ENCODE results near the gene LIMK2.

LIMK2 gene

GRCh38 chr22:31271026-31271425 is 58.9 kb downstream of the LIMK2 start:
- in situ Hi-C loops (cut with MboI; ENCODE audit: low sequenced_read_pairs): no loop called here

- in situ Hi-C loops (cut with MboI; ENCODE audit: low sequenced_read_pairs): no loop called here
These were observed 59.4 kb downstream of the LIMK2 start for GRCh38 chr22:31271485-31271884.

- in situ Hi-C loops (cut with MboI; ENCODE audit: low sequenced_read_pairs): no loop called here
These were observed 60.7 kb downstream of the LIMK2 start for GRCh38 chr22:31272522-31273446.

- in situ Hi-C loops (cut with MboI; ENCODE audit: low sequenced_read_pairs): no loop called here
These were observed 61.9 kb downstream of the LIMK2 start for GRCh38 chr22:31274017-31274416.

- in situ Hi-C loops (cut with MboI; ENCODE audit: low sequenced_read_pairs): no loop called here
These were observed 62.9 kb downstream of the LIMK2 start for GRCh38 chr22:31275018-31275417.

GRCh38 chr22:31275576-31275975 is 63.5 kb downstream of the LIMK2 start:
- in situ Hi-C loops (cut with MboI; ENCODE audit: low sequenced_read_pairs): no loop called here

- in situ Hi-C loops (cut with MboI; ENCODE audit: low sequenced_read_pairs): no loop called here
These were observed 64.5 kb downstream of the LIMK2 start for GRCh38 chr22:31276426-31277167.

- in situ Hi-C loops (cut with MboI; ENCODE audit: low sequenced_read_pairs): no loop called here
These were observed 65.6 kb downstream of the LIMK2 start for GRCh38 chr22:31277741-31278140.

GRCh38 chr22:31278151-31278621 is 66.1 kb downstream of the LIMK2 start:
- in situ Hi-C loops (cut with MboI; ENCODE audit: low sequenced_read_pairs): no loop called here

GRCh38 chr22:31278626-31279326 is 66.7 kb downstream of the LIMK2 start:
- in situ Hi-C loops (cut with MboI; ENCODE audit: low sequenced_read_pairs): no loop called here

GRCh38 chr22:31279327-31279669 is 67.2 kb downstream of the LIMK2 start:
- in situ Hi-C loops (cut with MboI; ENCODE audit: low sequenced_read_pairs): no loop called here

GRCh38 chr22:31279821-31280505 is 67.9 kb downstream of the LIMK2 start:
- in situ Hi-C loops (cut with MboI; ENCODE audit: low sequenced_read_pairs): no loop called here

GRCh38 chr22:31281733-31282132 is 69.6 kb downstream of the LIMK2 start:
- in situ Hi-C loops (cut with MboI; ENCODE audit: low sequenced_read_pairs): no loop called here

- in situ Hi-C loops (cut with MboI; ENCODE audit: low sequenced_read_pairs): no loop called here
These were observed 70.8 kb downstream of the LIMK2 start for GRCh38 chr22:31282748-31283468.

GRCh38 chr22:31284281-31285155 is 72.4 kb downstream of the LIMK2 start:
- in situ Hi-C loops (cut with MboI; ENCODE audit: low sequenced_read_pairs): no loop called here

- in situ Hi-C loops (cut with MboI; ENCODE audit: low sequenced_read_pairs): no loop called here
These were observed 74.5 kb downstream of the LIMK2 start for GRCh38 chr22:31286360-31287255.

GRCh38 chr22:31287818-31288495 is 75.9 kb downstream of the LIMK2 start:
- in situ Hi-C loops (cut with MboI; ENCODE audit: low sequenced_read_pairs): no loop called here
